Heart left ventricle (tissue), 13 donors: ENCODE data around the gene CCDC68.

Source experiments
- CTCF ChIP-seq, 12 donors: fragments of 200-600 bp; sonication (generic) in 4 of 12; IDR thresholded peaks; one replicate each; pipeline versions ENCODE4 v1.5.0 to v1.8.0; 2018 to 2022; ENCODE audit warnings: antibody characterized with exemption in 12 of 12, mild to moderate bottlenecking in 5 of 12
- POLR2A ChIP-seq, 2 donors: fragments of 450-650 bp; IDR thresholded peaks; one replicate each; pipeline ENCODE4 v1.6.1; 2017; ENCODE audit warnings: antibody characterized with exemption in 2 of 2, mild to moderate bottlenecking in 2 of 2, moderate library complexity in 2 of 2
- donor health status: ischemic (EF 13 %, LVEDD 7.1; RV severe dilation, severe dysfunction).
- donor health status: DM: no; HTN: yes; CAD: no.
- donor health status: DM: no; HTN: no; CAD: no.
- donor health status: ischemic (EF 25% LVEDD 6.9; RV normal size, moderate dysfunction).
- donor health status: ischemic (EF 25% LVEDD 5.7; RV mildly dilated, moderate dysfunction).
- donor health status: ischemic (EF 35%, LVEDD 5.7; RV mildly dilated, moderate dysfunction).
- donor health status: nonischemic (EF 11% LVEDD 7.7; RV severe dilation, severe dysfunction).
- donor health status: DM: yes; HTN: yes; CAD: no.
- donor health status: PGD.
- donor health status: ischemic (EF 29% LVEDD 5.4; RV normal size, mild dysfunction).
- donor health status: nonischemic (EF 23%, LVEDD 6.1; RV moderate dilation, normal function).

DNA sequence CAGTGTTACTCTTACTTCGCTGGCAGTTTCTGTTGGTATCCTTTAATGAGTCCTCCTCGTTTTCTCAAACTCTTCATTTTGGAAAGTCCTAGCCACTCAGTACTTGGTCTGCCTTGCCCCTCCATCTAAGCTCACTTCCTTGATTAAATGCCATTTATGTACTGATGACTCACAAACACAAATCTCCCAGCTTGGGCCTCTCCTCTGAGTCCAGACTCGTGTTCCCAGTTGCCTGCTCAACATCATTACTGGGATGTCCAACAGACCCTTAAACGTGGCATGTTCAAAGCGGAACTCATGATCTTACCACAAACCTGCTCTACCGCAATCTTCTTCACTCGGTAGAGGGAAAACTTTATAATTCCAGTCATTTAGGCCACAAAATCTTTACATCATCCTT is 13.8 kb upstream of the CCDC68 start:
- TF ChIP-seq CTCF (IDR thresholded peaks at IDR 0.05) (no peak), POLR2A (IDR thresholded peaks at IDR 0.05) (no peak)
